GM19467 (cell line): Measurements from ENCODE around the gene PPIG.
"Not testable (repeated sequence)": the region's sequence is repeated elsewhere in the genome, so short reads cannot be mapped to it uniquely, and the experiment has no call there.

Experiments
- ATAC-seq: cut with Tn5 transposase; IDR thresholded peaks from one replicate; pipeline ENCODE4 v1.9.1; 2021; ENCODE audit warnings: mild to moderate bottlenecking, moderate library complexity; ENCODE audit not compliant: unreplicated experiment

Gene PPIG

DNA sequence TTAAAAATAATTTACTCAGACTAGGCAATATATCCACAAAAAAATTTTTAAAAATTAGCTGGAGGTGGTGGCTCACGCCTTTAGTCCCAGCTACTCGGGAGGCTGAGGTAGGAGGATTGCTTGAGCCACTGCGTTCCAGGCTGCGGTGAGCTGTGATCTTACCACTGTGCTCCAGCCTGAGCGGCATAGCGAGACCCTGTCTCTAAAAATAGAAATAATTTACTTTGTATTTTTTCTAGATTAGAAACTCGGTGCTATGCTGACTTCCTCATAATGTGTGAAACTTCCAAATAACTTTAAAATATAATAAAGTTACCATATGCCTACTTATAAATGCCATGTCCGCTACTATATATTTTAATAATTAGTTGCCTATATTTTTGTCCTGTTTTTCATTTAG is 6.7 kb downstream of the PPIG start:
- no peak for ATAC-seq

DNA sequence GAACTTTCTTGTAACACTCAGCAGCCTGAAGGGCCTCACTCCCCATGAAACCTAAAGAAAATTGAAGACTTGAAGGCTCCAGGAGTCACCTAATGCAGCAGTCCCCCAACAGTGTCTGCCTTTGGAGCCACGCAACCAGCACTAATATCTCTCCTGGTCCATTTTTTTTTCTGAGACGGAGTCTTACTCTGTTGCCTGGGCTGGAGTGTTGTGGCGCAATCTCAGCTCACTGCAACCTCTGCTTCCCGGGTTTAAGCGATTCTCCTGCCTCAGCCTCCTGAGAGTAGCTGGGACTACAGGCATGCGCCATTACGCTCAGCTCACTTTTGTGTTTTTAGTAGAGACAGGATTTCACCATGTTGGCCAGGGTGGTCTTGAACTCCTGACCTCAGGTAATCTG is 12.4 kb downstream of the PPIG start:
- not testable (repeated sequence) for ATAC-seq

DNA sequence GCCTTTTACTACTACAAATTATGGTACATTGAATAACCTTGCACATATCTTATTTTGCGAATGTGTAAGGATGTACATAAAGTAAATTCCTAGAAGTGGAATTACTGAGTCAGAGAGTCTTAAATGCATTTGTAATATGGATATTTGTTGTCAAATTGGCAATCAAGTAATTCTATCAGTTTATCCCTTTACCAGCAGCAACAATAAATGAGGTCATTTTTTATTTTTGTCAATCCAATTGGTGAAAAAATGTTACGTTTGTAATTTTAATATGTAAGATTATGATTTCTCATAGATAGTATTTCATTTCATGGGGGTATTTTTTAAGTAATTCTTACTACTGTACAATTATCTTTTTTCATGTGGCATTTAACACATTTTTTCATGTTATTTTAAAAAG is 14.8 kb downstream of the PPIG start:
- ATAC-seq = no peak

DNA sequence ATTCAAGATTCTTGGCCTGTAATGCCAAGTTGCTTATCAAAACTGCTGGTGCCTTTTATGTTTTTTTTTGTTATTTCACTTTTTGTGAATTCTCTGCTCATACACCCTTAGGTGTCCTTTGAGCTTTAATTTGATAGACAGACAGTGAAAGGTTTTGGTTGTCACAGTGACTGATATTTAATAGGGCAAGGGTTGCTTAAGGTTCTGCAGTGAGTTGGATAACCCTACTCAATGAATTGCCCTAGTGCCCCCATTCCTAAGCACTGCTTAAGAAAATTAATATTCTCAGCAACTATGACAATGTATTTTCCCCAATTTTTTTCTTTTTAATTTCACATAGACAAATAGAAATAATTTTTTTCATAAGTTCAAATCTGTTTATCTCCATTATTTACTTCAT is 15.4 kb downstream of the PPIG start:
- no peak for ATAC-seq

DNA sequence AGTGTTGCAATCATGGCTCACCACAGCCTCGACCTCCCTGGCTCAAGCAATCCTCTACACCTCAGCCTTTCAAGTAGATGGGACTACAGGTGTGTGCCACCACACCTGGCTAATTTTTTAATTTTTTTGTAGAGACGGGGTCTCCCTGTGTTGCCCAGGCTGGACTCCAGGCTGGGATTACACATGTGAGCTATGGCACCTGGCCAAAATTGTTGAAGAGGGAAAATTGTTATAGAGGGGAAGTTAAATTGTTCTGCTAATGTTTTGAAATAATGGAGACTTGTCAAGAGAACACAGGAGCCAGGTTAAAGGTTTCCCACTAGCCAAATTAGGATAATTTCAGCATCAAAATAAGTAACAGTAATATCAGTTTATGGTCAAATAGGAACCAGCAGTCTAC is 25.1 kb downstream of the PPIG start:
- no peak for ATAC-seq

DNA sequence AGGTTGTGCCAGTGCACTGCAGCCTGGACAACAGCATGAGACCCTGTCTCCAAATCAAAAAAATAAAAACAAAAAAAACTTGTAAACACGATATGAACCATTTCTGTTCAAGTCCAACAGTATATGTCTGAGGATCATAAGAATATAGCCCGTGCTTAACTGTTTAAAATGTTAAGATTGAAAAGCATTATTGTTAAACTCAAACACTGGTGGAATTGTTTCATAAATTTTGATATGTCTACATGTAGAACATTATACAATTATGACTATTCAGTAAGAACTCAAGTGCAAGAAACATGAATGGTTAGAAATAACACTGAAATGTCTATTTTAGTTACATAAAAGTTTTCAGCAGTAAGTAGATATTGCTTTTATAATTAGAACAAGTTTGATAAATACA is 29.7 kb downstream of the PPIG start:
- ATAC-seq = no peak

DNA sequence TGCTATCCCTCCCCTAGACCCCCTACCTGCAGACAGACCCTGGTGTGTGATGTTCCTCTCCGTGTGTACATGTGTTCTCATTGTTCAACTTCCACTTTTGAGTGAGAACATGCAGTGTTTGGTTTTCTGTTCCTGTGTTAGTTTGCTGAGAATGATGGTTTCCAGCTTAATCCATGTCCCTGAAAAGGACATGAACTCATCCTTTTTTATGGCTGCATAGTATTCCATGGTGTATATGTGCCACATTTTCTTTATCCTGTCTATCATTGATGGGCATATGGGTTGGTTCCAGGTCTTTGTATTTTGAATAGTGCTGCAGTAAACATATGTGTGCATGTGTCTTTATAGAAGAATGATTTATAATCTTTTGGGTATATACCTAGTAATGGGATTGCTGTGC is 31.8 kb downstream of the PPIG start:
- not testable (repeated sequence) for ATAC-seq

DNA sequence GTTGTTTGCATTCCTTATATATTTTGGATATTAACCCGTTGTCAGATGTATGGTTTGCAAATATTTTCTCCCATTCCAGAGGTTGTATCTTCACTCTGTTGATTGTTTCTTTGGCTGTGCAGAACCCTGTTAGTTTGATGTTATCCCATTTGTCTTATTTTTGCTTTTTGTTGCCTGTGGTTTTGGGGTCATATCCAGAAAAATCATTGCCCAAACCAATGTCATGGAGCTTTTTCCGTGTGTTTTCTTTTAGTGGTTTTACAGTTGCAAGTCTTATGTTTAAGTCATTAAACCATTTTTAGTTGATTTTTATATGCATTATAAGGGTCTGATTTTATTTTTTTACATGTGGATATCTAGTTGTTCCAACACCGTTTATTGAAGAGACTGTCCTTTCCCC is 35.8 kb downstream of the PPIG start:
- ATAC-seq = no peak

DNA sequence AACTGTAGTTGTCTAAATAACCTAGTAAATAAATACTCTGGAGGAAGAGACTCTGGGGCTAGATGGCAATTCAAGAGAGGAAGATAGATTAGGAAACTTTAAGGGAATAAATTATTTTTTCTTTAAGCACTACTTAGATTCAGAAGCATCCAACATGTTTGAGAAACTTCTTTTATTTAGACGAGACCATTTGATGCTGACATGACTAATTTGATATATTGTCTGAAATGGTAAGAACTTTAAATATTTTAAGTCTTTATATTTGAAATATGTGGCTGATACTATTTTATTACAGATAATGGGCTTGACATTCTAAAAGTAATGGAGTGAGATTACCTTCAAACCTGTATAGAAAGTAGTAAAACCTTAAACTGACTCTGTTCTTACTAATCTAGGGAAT is 36.4 kb downstream of the PPIG start:
- no peak for ATAC-seq

DNA sequence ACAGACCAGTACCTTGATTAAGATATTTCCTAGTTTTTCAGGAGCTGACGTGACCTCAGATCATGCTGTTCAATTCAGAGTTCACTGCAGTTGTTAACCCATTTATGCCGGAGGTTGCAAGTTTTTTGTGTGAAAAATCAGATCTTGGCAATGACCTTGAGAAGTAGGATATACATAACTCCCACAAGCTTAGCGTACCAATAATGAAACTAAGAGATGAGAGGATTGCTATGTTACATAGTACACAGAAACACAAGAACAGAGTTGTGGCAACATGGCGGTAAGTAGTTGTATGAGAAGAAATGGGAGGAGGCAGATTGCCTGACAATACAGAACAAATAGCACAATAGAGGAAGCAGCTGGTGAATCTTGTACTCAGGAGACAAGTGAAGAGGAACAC is 39.1 kb downstream of the PPIG start:
- ATAC-seq = no peak

DNA sequence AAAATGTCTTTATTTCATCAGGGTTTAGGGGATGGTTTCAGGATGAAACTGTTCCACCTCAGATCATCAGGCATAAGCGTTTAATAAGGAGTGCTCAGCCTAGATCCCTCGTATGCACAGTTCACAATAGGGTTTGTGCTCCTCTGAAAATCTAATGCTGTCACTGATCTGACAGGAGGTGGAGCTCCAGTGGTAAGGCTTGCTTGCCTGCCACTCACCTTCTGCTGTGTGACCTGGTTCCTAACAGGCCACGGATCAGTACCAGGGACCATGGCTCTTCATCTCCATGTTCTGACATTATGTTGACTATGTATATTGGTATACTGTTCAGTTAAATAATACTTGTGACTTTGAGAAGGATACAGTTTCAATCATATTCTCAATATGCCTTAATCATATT is 41.6 kb downstream of the PPIG start:
- ATAC-seq = no peak

DNA sequence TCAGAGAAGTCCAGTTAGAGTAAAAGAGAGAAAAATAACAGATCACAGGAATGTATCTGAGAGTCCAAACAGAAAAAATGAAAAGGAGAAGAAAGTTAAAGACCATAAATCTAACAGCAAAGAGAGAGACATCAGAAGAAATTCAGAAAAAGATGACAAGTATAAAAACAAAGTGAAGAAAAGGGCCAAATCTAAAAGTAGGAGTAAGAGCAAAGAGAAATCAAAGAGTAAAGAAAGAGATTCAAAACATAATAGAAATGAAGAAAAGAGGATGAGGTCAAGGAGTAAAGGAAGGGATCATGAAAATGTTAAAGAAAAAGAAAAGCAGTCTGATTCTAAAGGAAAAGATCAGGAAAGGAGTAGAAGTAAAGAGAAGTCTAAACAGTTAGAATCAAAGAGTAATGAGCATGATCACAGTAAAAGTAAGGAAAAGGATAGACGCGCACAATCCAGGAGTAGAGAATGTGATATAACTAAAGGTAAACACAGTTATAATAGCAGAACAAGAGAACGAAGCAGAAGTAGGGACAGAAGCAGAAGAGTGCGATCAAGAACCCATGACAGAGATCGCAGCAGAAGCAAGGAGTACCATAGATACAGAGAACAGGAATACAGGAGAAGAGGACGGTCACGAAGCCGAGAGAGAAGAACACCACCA is 52.4 kb downstream of the PPIG start:
- no peak for ATAC-seq

DNA sequence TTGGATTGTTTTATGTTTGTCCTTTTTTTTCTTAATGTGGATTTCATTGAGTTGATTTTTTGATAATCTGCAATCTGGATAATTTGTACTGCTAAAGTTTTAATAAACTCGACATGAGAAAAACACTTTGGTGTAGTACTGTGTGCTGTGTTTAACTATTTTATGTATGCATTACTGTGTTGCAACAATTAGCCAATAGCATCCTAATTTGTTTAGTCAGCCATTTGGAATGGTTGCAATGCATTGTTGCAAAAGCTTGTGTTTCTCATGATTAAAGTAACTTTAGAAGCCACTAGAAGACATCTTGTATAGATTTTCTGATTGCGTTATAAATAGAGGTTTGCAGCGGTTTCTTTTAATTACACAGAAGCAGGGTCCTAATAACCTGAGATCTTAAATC is 53.5 kb downstream of the PPIG start:
- ATAC-seq = no peak

DNA sequence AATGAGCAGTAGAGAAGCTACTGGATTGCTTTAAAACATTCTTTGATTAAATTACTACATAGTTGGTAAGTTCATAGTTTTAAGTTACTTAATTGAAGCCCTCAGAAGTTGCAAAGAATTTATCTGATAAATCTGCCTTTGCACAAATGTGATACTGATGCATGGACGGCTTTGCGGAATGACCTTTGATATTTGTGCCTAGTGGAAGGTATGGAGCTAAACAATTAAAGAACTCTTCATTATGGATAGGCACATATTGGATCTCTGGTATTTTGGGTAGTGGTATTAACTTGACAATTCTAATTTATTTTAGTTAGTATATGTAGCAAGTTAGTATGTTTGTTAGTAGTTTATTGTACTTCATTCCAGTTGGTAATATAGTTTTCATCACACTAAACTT is 56.0 kb downstream of the PPIG start:
- no peak for ATAC-seq

DNA sequence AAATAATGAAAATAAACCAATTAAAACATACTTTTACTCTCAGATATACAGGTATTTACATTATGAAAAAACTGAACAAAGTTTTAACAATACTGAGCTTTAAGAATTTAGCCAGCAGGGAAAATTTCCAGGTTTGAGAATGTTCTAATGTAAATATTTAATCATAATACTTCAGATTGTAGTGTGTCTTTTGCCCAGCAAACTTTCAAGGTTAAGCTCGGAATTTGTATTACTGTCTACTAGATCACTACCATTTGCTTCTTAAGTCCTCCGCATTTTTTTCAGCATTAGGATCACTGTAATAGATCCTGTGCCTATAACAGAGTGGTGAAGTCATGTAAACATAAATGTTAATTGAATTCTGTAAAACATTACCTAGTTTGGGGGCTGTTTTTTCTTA is 57.3 kb downstream of the PPIG start:
- no peak for ATAC-seq

DNA sequence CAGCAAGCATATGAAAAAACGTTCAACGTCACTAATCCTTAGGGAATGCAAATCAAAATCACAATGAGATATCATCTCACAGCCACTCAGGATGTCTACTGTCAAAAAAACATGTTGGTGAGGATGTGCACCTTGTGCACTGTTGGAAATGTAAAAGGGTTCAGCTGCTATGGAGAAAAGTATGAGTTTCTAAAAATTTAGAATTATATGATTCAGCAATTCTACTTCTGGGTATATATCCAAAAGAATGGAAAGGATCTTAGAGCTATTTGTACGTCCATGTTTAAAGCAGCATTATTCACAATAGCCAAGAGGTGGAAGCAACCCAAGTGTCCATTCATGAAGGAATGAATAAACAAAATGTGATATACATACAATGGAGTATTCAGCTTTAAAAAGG is 60.0 kb downstream of the PPIG start:
- no peak for ATAC-seq

DNA sequence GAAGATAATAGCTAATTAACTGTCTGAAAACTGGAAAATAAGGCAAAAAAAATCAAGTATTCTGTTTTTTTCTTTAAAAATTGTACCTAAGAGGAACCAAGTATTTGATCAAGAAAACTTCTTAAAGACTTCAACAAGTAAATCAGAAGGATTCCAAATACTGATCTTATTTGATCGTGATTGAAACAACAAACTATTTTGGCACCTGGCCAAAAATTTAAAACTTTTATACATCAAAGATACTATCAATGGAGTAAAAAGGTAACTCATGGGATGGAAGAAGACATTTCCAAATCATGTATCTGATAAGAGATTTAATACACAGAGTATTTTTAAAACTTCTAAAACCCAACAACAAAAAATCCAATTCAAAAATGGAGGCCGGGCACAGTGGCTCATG is 63.3 kb downstream of the PPIG start:
- no peak for ATAC-seq

DNA sequence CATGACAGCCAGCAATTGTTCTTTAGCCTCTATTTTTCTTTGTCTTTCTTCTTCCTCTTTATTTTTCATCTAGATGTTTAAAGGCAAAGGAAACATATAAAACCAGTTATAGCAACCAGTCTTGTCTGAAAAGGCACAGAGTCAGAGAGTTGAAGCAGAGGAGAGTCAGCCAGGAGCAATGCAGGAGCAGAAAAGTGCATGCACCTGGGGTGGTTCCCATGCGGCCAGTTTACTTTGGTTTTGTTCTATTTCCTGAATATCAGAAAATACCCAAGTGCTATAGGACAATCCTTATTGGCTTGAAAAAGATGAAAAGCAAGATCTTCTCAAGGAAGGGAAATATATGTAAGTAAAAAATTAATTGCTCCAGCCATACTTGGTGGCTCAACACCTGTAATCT is 65.1 kb downstream of the PPIG start:
- ATAC-seq = no peak

DNA sequence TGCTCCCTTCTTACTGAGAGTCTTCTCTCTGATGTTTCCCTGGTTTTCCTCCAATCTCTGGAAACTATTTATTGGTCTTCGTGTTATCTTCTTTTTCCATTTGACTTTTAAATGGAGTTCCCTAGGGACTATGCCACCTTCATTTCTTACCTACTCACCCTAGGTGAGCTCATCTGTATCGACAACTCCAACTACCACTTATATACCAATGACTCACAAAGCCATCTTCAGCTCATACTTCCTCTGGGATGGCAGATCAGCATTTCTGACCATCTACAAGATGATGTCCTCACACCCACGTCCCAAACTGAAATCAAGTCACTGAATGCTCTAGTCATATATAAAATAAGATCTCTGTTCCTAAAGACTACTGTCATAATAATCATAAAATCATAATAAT is 69.5 kb downstream of the PPIG start:
- no peak for ATAC-seq

DNA sequence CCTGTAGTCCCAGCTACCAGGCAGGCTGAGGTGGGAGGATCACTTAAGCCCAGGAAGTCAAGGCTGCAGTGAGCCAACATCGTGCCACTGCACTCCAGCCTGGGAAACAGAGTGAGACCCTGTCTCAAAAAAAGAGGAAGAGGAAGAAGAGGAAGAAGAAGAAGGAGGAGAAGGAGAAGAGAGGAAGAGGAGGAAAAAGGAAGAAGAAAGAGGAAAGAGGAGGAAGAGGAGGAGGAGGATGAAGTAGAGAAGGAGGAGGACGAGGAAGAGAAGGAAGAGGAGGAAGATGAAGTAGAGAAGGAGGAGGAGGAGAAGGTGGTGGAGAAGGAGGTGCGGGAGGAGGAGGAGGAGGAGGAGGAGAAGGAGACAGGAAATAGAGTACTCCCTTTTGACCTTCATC is 72.0 kb downstream of the PPIG start:
- no peak for ATAC-seq

DNA sequence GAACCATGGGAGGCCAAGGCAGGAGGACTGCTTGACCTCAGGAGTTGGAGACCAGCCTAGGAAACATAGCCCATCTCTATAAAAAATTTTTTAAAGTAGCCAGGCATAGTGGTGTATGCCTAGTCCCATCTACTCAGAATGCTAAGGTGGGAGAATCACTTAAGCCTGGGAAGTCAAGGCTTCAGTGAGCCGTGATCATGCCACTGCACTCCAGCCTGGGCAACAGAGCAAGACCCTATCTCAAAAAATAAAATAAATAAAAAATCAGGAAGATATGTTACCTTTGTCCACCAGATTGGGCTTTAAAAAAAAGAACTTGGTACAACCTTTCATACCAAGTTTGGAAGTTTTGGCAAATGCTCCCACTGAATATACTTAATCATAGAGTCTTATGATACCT is 74.7 kb downstream of the PPIG start:
- ATAC-seq = no peak

DNA sequence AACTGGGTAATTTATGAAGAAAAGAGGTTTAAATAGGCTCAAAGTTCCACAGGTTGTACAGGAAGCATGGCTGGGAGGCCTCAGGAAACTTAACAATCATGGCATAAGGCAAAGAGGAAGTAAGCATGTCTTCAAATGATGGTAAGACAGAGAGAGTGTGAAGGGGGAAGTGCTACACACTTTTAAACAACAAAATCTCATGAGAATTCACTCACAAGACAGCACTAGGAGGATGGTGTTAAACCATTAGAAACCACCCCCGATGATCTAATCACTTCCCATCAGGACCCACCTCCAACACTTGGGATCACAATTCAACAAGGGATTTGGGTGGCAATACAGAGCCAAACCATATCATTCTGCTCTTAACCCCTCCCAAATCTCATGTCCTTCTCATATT is 75.2 kb downstream of the PPIG start:
- no peak for ATAC-seq

DNA sequence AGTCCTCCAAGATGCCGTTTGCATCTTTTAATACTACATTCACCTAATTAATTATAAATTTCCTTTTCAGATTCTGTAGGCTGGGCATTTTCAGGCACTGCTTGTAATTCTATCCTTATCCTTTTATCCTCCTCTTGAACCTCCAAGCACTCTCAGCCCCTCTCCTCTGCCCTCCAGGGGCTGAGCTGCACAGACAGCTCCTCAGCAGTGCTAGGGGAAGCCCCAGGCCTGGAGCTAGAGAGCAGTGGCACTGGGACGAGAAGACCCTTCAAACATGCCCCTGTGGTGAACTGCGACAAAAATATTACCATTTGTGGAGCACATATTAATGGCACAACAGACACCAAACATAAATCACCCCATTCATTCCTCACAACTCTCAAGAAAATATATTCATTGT is 77.1 kb downstream of the PPIG start:
- no peak for ATAC-seq

DNA sequence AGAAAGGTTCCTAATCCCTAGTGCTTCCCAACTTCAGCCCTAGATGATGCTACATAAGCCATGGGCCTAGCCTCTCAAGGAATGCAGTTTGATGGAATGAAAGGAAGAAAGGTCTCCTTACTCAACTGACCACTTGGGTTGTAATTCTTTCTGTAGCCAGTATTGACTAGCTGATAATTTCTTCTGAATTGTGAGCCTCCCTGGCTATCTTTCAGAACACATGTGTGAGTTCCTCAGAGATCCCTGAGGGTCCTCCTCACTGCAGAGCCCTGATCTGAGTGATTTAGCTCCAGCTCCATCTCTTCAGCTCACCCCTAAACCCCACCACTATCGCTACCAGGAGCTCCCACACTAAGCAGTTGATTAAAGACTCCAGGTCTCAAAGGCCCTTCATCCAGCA is 78.6 kb downstream of the PPIG start:
- ATAC-seq = no peak
